ENCODE measurements around the gene CARD8.
"Not testable (repeated sequence)": the region's sequence is repeated elsewhere in the genome, so short reads cannot be mapped to it uniquely, and the experiment has no call there.

The CARD8 gene

GRCh38 chr19:48258992-48259391 lies 3.3 kb upstream of the CARD8 start:
- DNase-seq = not testable (repeated sequence)

DNA sequence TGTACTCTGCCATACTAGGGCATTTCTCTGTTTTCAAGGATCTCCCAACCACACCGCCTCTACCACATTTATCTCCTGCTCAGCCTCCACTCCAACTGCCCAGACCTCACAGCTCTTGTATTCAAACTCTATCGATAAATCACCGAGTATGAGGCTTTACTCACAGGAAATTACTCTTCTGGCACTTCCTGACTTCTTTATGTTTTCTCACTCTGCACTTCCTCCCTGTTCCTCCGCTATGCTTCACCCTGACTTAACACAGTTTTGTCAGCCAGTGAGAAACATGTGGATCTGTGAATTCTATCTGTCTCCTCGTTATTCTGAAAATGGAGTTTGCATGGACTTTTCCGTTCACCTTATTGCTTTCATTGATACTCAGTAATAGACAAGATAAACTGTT lies 2.6 kb upstream of the CARD8 start:
- no peak for DNase-seq

GRCh38 chr19:48254529-48254970 lies 1.2 kb downstream of the CARD8 start:
- DNase-seq = no peak

DNA sequence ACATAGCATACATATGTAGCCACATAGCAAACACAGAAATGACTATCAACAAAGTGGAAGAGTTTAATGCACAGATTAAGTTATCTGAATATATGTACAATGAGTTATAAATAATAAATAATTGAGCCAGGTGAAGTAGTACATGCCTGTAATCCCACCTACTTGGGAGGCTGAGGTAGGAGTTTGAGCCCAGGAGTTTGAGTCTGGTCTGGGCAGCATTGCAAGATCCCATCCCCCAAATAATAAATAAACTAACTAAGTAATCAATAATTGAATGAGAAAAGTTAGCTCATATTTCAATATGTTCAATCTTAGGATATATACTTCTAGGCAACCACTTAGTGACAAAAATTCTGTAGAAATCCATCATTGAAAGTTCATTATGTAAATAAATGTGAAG lies 1.7 kb downstream of the CARD8 start:
- no peak for DNase-seq

DNA sequence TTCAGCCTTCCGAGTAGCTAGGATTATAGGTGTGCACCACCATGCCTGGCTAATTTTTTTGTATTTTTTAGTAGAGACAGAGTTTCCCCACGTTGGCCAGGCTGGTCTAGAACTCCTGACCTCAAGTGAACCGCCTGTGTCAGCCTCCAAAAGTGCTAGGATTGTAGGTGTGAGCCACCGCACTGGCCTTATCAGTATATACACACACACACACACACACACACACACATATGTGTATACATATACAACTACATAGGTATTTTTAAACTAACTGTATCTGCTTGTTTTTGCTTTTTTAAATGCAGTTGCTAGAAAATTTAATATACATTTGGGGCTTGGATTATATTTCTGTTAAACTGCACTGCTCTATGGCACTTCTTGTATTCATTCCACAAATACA lies 3.1 kb downstream of the CARD8 start:
- no peak for DNase-seq

- DNase-seq = no peak
These were observed 5.3 kb downstream of the CARD8 start for GRCh38 chr19:48250290-48251025.

DNA sequence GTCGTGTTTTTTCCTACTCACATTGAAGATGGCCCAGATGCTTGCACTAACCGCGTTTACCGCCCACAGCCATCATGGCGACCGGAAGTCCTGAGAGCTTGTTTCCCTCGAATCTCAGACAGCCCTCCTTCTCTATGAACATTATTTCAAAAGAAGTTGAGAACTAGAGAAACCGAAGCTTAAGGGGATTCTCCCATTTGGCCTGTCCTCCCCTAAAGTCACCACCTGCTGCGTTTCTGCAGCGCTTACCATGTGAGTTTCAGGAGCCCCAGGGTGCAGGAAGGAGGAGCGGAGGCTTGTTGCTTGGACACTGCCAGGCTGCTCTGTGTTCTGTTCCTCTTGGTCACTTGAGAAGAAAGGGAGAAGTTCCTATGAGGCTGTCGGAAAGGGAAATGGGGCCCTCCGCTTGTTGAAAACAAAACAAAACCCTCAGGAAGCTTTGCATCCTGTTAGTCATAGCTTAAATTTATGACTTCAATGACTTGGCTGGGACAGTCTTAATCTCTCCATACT lies 6.2 kb downstream of the CARD8 start:
- no peak for DNase-seq

GRCh38 chr19:48248081-48248833 lies 7.5 kb downstream of the CARD8 start:
- DNase-seq = no peak

GRCh38 chr19:48247212-48247611 lies 8.5 kb downstream of the CARD8 start:
- DNase-seq = no peak

GRCh38 chr19:48246101-48246500 lies 9.6 kb downstream of the CARD8 start:
- no peak for DNase-seq

DNA sequence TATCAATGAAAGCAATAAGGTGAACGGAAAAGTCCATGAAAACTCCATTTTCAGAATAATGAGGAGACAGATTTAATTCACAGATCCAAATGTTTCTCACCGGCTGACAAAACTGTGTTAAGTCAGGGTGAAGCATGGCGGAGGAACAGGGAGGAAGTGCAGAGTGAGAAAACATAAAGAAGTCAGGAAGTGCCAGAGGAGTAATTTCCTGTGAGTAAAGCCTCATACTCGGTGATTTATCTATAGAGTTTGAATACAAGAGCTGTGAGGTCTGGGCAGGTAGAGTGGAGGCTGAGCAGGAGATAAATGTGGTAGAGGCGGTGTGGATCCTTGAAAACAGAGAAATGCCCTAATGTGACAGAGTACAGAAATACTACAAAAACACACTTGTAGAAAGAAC lies 11.4 kb downstream of the CARD8 start:
- DNase-seq = no peak

- not testable (repeated sequence) for DNase-seq
These were observed 13.9 kb downstream of the CARD8 start for GRCh38 chr19:48241771-48242170.

DNA sequence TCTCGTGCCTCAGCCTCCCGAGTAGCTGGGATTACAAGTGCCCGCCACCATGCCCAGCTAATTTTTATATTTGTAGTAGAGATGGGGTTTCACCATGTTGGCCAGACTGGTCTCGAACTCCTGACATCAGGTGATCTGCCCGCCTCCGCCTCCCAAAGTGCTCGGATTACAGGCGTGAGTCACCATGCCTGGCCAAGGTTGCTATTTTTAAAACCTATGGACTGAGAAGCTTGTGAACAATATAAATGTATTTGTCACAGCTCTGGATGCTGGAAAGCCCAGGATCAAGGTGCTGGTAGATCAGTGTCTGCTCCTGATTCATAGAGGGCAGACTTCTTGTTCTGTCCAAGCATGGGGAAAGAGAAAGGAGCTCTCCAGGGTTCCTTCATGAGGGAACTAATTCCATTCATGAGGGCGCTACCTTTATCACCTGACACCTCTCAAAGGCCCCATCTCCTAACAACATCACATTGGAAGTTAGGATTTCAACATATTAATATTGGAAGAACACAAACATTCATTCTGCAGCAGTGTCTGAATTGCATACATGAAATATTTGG lies 16.1 kb downstream of the CARD8 start:
- DNase-seq = no peak

GRCh38 chr19:48239120-48239519 lies 16.6 kb downstream of the CARD8 start:
- DNase-seq = no peak

GRCh38 chr19:48237057-48237456 lies 18.7 kb downstream of the CARD8 start:
- no peak for DNase-seq

DNA sequence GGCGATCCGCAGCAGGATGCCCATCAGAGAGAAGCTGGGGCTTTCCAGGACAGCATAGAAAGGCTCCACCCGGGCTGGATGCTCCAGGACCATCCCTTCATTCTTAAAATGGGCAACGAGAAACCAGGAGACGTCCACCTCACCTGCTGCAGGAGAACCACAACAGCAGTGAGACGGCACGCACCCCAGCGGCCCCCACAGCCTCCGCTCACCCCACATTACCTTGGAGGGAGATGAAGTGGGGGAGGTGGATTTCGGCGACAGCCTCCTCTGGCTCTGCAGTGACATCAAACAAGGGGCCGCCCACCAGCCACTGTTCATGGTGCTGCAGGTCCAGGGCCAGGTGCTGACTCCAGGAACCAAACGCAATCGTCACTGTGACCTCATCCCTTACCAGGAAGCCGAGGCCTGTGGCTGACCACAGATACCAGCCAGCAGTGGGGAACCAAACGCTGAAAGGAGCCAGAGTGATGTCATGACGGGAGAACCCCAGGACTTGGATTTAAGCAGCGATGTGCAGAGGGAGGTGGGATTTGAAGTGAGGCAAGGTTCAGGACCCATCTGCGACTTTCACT lies 25.1 kb downstream of the CARD8 start:
- DNase-seq = no peak

DNA sequence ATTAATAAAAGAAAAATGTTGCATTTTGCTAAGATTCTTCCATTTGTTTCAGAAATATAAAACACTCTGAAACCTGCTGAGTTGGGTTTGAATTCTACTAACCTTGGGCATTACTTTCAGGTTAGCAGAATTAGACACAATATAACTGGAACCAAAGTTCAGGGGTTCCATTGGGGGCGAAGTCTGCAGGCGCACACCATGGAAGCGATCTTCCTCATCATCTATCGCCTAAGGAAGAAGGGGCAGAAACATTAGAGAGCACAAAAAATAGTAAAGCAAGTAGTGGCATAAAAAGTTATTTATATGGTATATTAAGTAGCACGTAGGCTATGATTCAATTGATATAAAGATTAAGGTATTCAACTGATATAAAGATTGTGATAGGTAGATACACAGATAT lies 34.1 kb downstream of the CARD8 start:
- no peak for DNase-seq

DNA sequence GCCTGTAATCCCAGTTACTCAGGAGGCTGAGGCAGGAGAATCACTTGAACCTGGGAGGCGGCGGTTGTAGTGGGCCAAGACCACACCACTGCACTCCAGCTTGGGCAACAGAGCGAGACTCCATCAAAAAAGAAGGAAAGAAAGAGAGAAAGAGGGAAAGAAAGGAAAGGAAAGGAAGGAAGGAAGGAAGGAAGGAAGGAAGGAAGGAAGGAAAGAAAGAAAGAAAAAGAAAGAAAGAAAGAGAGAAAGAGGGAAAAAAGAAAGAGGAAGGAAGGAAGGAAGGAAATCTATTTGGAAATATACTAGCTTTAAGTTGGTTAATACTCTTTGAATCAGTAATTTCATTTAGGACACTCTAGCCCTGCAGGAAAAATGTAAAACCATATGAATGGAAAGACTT lies 34.9 kb downstream of the CARD8 start:
- DNase-seq = not testable (repeated sequence)

GRCh38 chr19:48218997-48219396 lies 36.7 kb downstream of the CARD8 start:
- no peak for DNase-seq

GRCh38 chr19:48216933-48217332 lies 38.8 kb downstream of the CARD8 start:
- no peak for DNase-seq

- DNase-seq = no peak
These were observed 41.8 kb downstream of the CARD8 start for GRCh38 chr19:48213959-48214358.

GRCh38 chr19:48210005-48210404 lies 45.7 kb downstream of the CARD8 start:
- no peak for DNase-seq

DNA sequence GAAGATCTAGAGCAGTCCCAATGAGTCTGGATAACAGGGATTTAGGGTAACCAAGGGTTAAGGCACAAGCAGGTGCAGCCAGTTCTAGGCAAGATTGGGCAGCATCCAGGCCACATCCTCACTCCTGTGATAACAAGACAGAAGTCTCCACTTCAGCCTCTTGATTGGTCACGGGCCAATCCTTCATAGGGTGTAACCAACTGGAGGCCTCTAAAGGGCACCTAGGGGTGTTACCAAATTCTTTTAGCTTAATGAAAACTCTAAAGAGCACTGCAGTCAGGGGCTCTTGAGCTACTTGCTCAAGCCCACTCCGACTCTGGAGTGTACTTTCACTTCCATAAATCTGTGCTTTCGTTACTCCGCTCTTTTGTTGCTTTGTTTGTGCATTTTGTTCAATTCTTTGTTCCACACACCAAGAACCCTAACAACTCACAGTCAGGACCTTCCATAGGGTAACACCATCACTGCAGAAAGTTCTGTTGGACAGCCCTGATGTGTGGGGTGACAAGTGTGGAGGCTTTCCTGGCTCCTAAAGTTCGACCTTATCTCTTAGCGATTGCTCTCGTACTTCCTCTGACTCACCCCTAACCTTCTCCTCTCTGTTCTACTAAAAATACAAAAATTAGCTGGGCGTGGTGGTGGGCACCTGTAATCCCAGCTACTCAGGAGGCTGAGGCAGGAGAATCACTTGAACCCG lies 49.2 kb downstream of the CARD8 start:
- DNase-seq = no peak
